Measurements from ENCODE around the gene NUTF2. TPM values are rescaled to one million over a fixed set of nuclear protein-coding genes. Genes with fewer than 3 reads are reported as not detected.
"Not testable (repeated sequence)": the region's sequence is repeated elsewhere in the genome, so short reads cannot be mapped to it uniquely, and the experiment has no call there.

NUTF2 gene
- polyA plus RNA-seq, 1 experiment, result 151 TPM

- H3K9me3 ChIP-seq (ENCODE audit: control insufficient read depth, insufficient read depth, low read length), result no peaks in the 10 kb centered on the region
- no peak for TF ChIP-seq CTCF (IDR thresholded peaks at IDR 0.05; ENCODE audit: low read depth, low read length)
- H3K27ac ChIP-seq (ENCODE audit: low read depth, low read length), result no peak overlapping the region
- no peak for DNase-seq (ENCODE audit: low read depth, low spot score)
- no peaks in the 10 kb centered on the region for H3K27me3 ChIP-seq (ENCODE audit: control insufficient read depth, insufficient read depth, low read length)
- POLR2A ChIA-PET, result no interaction called here
- CTCF ChIA-PET, result interaction anchor here (0.5 to 1.5 kb wide), 4 partner anchors 9 to 394 kb away, joined by 3 to 8 read pairs (median 4); partner anchors contain the start of gene NRN1L
- no peak overlapping the region for H3K4me3 ChIP-seq (ENCODE audit: low read depth, low read length)
These were observed 68.2 kb downstream of the NUTF2 start for GRCh38 chr16:67914758-67915495.

DNA sequence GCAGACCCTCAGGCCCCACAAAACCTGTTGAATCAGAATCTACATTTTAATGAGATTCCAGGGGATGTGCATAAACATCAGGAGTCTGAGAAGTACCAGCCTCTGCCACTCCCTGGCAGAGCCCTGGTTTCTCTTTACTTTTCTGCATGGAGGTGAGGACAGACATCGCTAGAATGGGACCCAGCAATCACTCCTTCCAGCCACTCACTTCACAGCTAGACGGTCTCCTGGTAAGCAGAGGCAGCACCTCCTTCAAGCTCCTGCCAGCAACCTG is 68.7 kb downstream of the NUTF2 start:
- POLR2A ChIA-PET; H3K27ac ChIP-seq (ENCODE audit: low read depth, low read length); DNase-seq (ENCODE audit: low read depth, low spot score); H3K27me3 ChIP-seq (ENCODE audit: control insufficient read depth, insufficient read depth, low read length); H3K4me3 ChIP-seq (ENCODE audit: low read depth, low read length); H3K9me3 ChIP-seq (ENCODE audit: control insufficient read depth, insufficient read depth, low read length): not testable (repeated sequence)
- CTCF ChIA-PET, result interaction anchor here (0.9 to 1.2 kb wide), 2 partner anchors 10 to 99 kb away, joined by 4 read pairs; no protein-coding TSS in a partner anchor

DNA sequence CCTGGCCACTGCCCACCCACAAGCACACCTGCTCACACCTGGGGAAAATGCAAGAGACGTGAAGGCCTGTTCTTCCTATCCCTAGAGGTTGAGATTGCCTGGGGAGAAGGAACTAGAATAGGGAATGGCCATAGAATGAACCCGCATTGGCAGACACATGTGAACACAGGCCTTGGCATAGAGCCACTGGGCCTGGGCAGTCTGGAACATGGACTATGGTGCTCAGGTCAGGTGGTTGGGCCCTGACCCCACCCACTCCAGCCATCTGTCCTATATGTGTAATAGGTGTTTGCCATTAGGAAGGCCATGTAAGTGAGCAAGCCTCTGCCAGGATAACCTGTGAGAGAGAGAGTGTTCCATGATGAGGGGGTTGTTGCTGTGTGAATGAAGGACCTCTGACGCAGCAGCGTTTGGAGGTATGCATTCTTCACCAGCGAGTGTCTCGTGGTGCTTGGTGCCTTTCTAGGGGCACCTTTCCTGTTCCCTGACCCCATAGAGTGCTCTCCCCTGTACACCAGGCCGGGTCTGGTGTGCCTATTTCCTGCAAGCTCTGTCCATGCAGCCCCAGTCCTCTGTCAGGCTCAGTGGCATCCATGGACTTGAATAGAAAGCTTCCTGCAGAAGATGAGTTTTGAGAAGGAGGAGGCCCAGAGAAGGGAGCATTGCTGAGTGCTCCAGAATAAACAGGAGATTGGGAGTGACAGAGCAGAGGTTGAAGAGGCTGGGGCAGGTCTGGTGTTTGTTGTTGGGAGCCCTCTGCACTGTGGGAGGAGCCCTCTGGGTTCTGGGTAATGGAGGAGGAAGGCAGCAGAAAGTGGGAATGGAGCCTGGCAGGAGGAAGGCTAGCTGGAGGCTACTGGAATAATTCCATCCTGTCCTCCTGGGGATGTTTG is 69.3 kb downstream of the NUTF2 start:
- H3K27ac ChIP-seq (ENCODE audit: low read depth, low read length), result no peak overlapping the region
- ChIA-PET POLR2A (no interaction called here), CTCF (no interaction called here)
- H3K9me3 ChIP-seq (ENCODE audit: control insufficient read depth, insufficient read depth, low read length), result no peaks in the 10 kb centered on the region
- no peak overlapping the region for H3K4me3 ChIP-seq (ENCODE audit: low read depth, low read length)
- H3K27me3 ChIP-seq (ENCODE audit: control insufficient read depth, insufficient read depth, low read length), result no peaks in the 10 kb centered on the region
- DNase-seq (ENCODE audit: low read depth, low spot score), result no peak
- no peak for TF ChIP-seq CTCF (IDR thresholded peaks at IDR 0.05; ENCODE audit: low read depth, low read length)

DNA sequence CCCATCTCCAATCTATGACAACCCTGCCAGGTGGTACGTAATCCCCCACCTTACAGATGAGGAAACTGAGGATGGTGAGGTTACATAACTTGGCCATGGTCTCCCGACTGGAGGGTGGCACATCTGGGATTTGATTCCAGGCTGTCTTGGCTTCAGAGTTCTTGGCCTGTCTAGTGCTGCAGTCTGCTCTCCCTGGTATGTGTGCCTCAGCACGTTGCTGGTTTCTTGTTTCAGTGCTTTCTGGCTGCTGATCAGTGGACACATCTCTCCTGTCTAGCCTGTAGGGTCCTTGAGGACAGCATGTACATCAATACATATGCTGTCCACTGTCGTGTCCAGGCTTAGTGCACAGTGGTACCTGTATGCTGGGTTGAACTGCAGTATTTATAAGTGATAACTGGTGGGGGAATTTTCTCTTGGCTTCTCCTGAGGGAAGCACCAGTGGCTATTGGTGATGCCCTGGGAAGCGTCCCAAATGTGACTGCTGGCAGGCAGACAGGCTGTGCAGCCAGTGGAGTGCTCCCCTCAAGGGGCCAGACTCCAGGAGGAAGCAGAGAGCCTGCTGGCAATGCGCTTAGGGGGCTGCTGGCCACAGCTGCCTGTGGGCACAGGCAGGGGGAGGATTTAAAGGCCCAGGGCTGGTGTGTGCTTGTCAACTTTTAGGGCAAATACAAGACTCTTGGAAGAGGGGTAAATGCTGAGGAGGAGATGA is 70.6 kb downstream of the NUTF2 start:
- Histone ChIP-seq H3K27me3 (ENCODE audit: control insufficient read depth, insufficient read depth, low read length) (no peaks in the 10 kb centered on the region), H3K9me3 (ENCODE audit: control insufficient read depth, insufficient read depth, low read length) (no peaks in the 10 kb centered on the region), H3K27ac (ENCODE audit: low read depth, low read length) (peak overlapping the region; percentile 52), H3K4me3 (ENCODE audit: low read depth, low read length) (no peak overlapping the region)
- CTCF ChIA-PET, result interaction anchor here (1.5 kb wide), 1 partner anchor 101 kb away, joined by 8 read pairs; no protein-coding TSS in a partner anchor
- no peak for DNase-seq (ENCODE audit: low read depth, low spot score)
- TF ChIP-seq CTCF (IDR thresholded peaks at IDR 0.05; ENCODE audit: low read depth, low read length), result no peak
- POLR2A ChIA-PET, result interaction anchor here (0.6 to 1.5 kb wide), 2 partner anchors 33 to 111 kb away, joined by 3 read pairs; partner anchors contain the start of genes NRN1L, RANBP10 and TSNAXIP1

- no peak for DNase-seq (ENCODE audit: low read depth, low spot score)
- H3K27ac ChIP-seq (ENCODE audit: low read depth, low read length), result peak overlapping the region; percentile 52
- ChIA-PET POLR2A (interaction anchor here (0.6 to 1.5 kb wide), 2 partner anchors 33 to 111 kb away, joined by 3 read pairs; partner anchors contain the start of genes NRN1L, RANBP10 and TSNAXIP1), CTCF (interaction anchor here (1.5 kb wide), 1 partner anchor 101 kb away, joined by 8 read pairs; no protein-coding TSS in a partner anchor)
- H3K4me3 ChIP-seq (ENCODE audit: low read depth, low read length), result no peak overlapping the region
- no peaks in the 10 kb centered on the region for H3K9me3 ChIP-seq (ENCODE audit: control insufficient read depth, insufficient read depth, low read length)
- H3K27me3 ChIP-seq (ENCODE audit: control insufficient read depth, insufficient read depth, low read length), result no peaks in the 10 kb centered on the region
- TF ChIP-seq CTCF (IDR thresholded peaks at IDR 0.05; ENCODE audit: low read depth, low read length), result no peak
These were observed 71.1 kb downstream of the NUTF2 start for GRCh38 chr16:67917852-67918236.
